Choroid plexus epithelial cell (primary cell): ENCODE data around the gene HAGHL.
A peak's percentile ranks its signal among the peaks of the same experiment; 100 is the strongest.
"Not testable (repeated sequence)": the region's sequence is repeated elsewhere in the genome, so short reads cannot be mapped to it uniquely, and the experiment has no call there.

Experiments
- DNase-seq: peaks from one replicate; pipeline ENCODE4 v3.0.0-alpha.2; 2010; ENCODE audit warnings: low read depth
- H3K4me3 ChIP-seq: 2 replicates; pipeline ENCODE4 v1.5.1; 2011; ENCODE audit warnings: low read depth, mild to moderate bottlenecking, control low read depth, low read length, moderate library complexity
- CTCF ChIP-seq: conservative IDR thresholded peaks from 2 replicates; pipeline ENCODE4 v1.5.1; 2011; ENCODE audit warnings: low read depth, mild to moderate bottlenecking, control low read depth, inconsistent platforms, low read length, moderate library complexity

The HAGHL gene

GRCh38 chr16:684961-685696 lies 41.8 kb upstream of the HAGHL start:
- H3K4me3 ChIP-seq, result peak overlapping the region; percentile 69
- DNase-seq, result no peak
- no peak for TF ChIP-seq CTCF

- peak; percentile 54 for TF ChIP-seq CTCF
- H3K4me3 ChIP-seq, result no peak overlapping the region
- peak; percentile 42 for DNase-seq
These were observed 40.9 kb upstream of the HAGHL start for GRCh38 chr16:685967-686366.

- H3K4me3 ChIP-seq, result no peak overlapping the region
- DNase-seq, result no peak
- TF ChIP-seq CTCF, result no peak
These were observed 40.2 kb upstream of the HAGHL start for GRCh38 chr16:686459-687260.

GRCh38 chr16:687499-687898 lies 39.4 kb upstream of the HAGHL start:
- DNase-seq, result no peak
- H3K4me3 ChIP-seq, result no peak overlapping the region
- no peak for TF ChIP-seq CTCF

GRCh38 chr16:689175-689897 lies 37.6 kb upstream of the HAGHL start:
- no peak for DNase-seq
- peak overlapping the region; percentile 84 for H3K4me3 ChIP-seq
- TF ChIP-seq CTCF, result no peak

GRCh38 chr16:691242-691641 lies 35.7 kb upstream of the HAGHL start:
- H3K4me3 ChIP-seq, DNase-seq: not testable (repeated sequence)

- no peak overlapping the region for H3K4me3 ChIP-seq
- no peak for DNase-seq
- no peak for TF ChIP-seq CTCF
These were observed 34.4 kb upstream of the HAGHL start for GRCh38 chr16:692356-693108.
